ENCODE results near the gene LYAR. TPM values are rescaled to one million over a fixed set of nuclear protein-coding genes. Genes with fewer than 3 reads are reported as not detected.

The LYAR gene
- total and polyA plus RNA-seq, 2 of the 13 experiments (the other 11 are each of a cell fraction or from before 2014, with no cell fraction given) = 7.8 to 94.2 TPM

GRCh38 chr4:4334798-4335520, 45.0 kb upstream of the LYAR start:
- CTCF ChIA-PET (ENCODE audit: low intra/inter-chr PET ratio, low total read pairs) = interaction anchor here (0.6 to 1.8 kb wide), 4 partner anchors 75 to 86 kb away, joined by 3 to 8 read pairs (median 6); partner anchors contain the start of gene TMEM128
- Histone ChIP-seq H3K79me2 (ENCODE audit: insufficient read depth, low read length) (no peaks in the 10 kb centered on the region), H3K4me2 (ENCODE audit: low read depth, low read length) (peak overlapping the region; percentile 96), H3K27ac (ENCODE audit: extremely low read length, insufficient read depth, low read length) (no peak overlapping the region), H3K4me1 (ENCODE audit: insufficient read depth, low read length) (peaks cover 45% of the 10 kb centered on the region), H2AFZ (ENCODE audit: low read length) (no peak overlapping the region), H4K20me1 (ENCODE audit: insufficient read depth, low read length) (no peaks in the 10 kb centered on the region), H3K36me3 (replicated peaks in 1 of 2; ENCODE audit: control insufficient read depth in 1 of 2, insufficient read depth in 2 of 2, low read length in 2 of 2) (no peaks in the 10 kb centered on the region), H3K4me3 (replicated peaks in 1 of 3; ENCODE audit: insufficient read depth in 1 of 3, low read depth in 2 of 3, low read length in 3 of 3) (peak overlapping the region; percentile 55 to 67 (median 56)), H3K9ac (ENCODE audit: insufficient read depth, low read depth, low read length) (no peak overlapping the region), H3K27me3 (ENCODE audit: control insufficient read depth in 1 of 2, insufficient read depth in 2 of 2, low read length in 2 of 2) (no peaks in the 10 kb centered on the region; a peak in 1 of 5 replicates), H3K9me3 (ENCODE audit: low read length) (no peaks in the 10 kb centered on the region)
- WGBS (ENCODE audit: low lambda C conversion rate) = 2% methylated on average over 15 of the region's 21 CpGs
- in situ Hi-C loops (cut with HindIII; ENCODE audit: extremely low pct_ligation_motif_present, low pct_unique_long_range_greater_than_20kb) (loop anchor here (5.0 kb wide), 1 partner anchor 78 kb away; no protein-coding TSS in a partner anchor), intact Hi-C loops (cut with micrococcal nuclease; ENCODE audit: unreplicated experiment) (loop anchor here (1.0 kb wide), 2 partner anchors 76 to 83 kb away; no protein-coding TSS in a partner anchor)
- ATAC-seq (peak; percentile 89), DNase-seq (ENCODE audit: low spot score) (peak; percentile 60), FAIRE-seq (peak; percentile 73)
- POLR2A ChIA-PET = interaction anchor here (1.5 to 2.2 kb wide), 2 partner anchors 75 to 87 kb away, joined by 4 to 8 read pairs; partner anchors contain the start of gene TMEM128
- BruUV-seq (replicated peaks) = no TSS peak
- peak; percentile 53; the same call in 1 of the 2 replicates for TF ChIP-seq BRCA1 (CRISPR knock-in tag; IDR thresholded peaks at IDR 0.05)
- no peak for TF ChIP-seq ZNF280B (CRISPR knock-in tag; IDR thresholded peaks at IDR 0.05; ENCODE audit: borderline replicate concordance)
- TF ChIP-seq ZNF629 (CRISPR knock-in tag; conservative IDR thresholded peaks at IDR 0.05) = peak; percentile 44; the same call in 1 of the 2 replicates
- TF ChIP-seq MED1 (CRISPR knock-in tag; IDR thresholded peaks at IDR 0.05) = 0 out of 2 replicates have a peak, but pooled peaks have one; percentile 31
- TF ChIP-seq KDM2A (CRISPR knock-in tag; IDR thresholded peaks at IDR 0.05; ENCODE audit: borderline replicate concordance, low read depth) = peak; percentile 64; the same call in 1 of the 2 replicates
- TF ChIP-seq HINFP (CRISPR knock-in tag; IDR thresholded peaks at IDR 0.05; ENCODE audit: low read depth) = peak; percentile 74; the same call in 1 of the 2 replicates
- TF ChIP-seq FOXJ3 (CRISPR knock-in tag; IDR thresholded peaks at IDR 0.05; ENCODE audit: borderline replicate concordance) = 0 out of 2 replicates have a peak, but pooled peaks have one; percentile 41
- no peak for TF ChIP-seq FOXA1 (IDR thresholded peaks at IDR 0.05)
- TF ChIP-seq FOXA1 (CRISPR knock-in tag; IDR thresholded peaks at IDR 0.05) = 0 out of 2 replicates have a peak, but pooled peaks have one; percentile 3
- 0 out of 2 replicates have a peak, but pooled peaks have one; percentile 48 for TF ChIP-seq JUND (CRISPR knock-in tag; IDR thresholded peaks at IDR 0.05)
- TF ChIP-seq HOXA3 (CRISPR knock-in tag; IDR thresholded peaks at IDR 0.05) = 0 out of 2 replicates have a peak, but pooled peaks have one; percentile 33
- TF ChIP-seq SP5 (CRISPR knock-in tag; IDR thresholded peaks at IDR 0.05; ENCODE audit: borderline replicate concordance, low read depth) = no peak
- TF ChIP-seq MAFK (conservative IDR thresholded peaks at IDR 0.05 in 1 of 2, IDR thresholded peaks at IDR 0.05 in 1 of 2; ENCODE audit: low read length in 2 of 2) = no peak
- TF ChIP-seq TP53 (CRISPR knock-in tag; conservative IDR thresholded peaks at IDR 0.05) = 0 out of 2 replicates have a peak, but pooled peaks have one; percentile 35
- TF ChIP-seq HOXA7 (CRISPR knock-in tag; IDR thresholded peaks at IDR 0.05) = no peak
- TF ChIP-seq LCORL (IDR thresholded peaks at IDR 0.05) = no peak
- 0 out of 2 replicates have a peak, but pooled peaks have one; percentile 38 for TF ChIP-seq LCORL (CRISPR knock-in tag; IDR thresholded peaks at IDR 0.05)
- TF ChIP-seq SAP130 (CRISPR knock-in tag; IDR thresholded peaks at IDR 0.05; ENCODE audit: low read depth) = 0 out of 2 replicates have a peak, but pooled peaks have one; percentile 26
- 0 out of 2 replicates have a peak, but pooled peaks have one; percentile 29 for TF ChIP-seq ZNF205 (CRISPR knock-in tag; IDR thresholded peaks at IDR 0.05)
- peak; percentile 81 for TF ChIP-seq BHLHE40 (IDR thresholded peaks at IDR 0.05; ENCODE audit: low read length)
- no peak for TF ChIP-seq ZNF337 (CRISPR knock-in tag; IDR thresholded peaks at IDR 0.05; ENCODE audit: borderline replicate concordance, low read depth)
- TF ChIP-seq ERF (CRISPR knock-in tag; IDR thresholded peaks at IDR 0.05) = peak; percentile 26; the same call in 1 of the 2 replicates
- no peak for TF ChIP-seq ZBTB8A (CRISPR knock-in tag; IDR thresholded peaks at IDR 0.05; ENCODE audit: borderline replicate concordance, low read depth)

All from HepG2 (cell line).